Measurements from ENCODE around the gene PI4KA.

PI4KA gene

DNA sequence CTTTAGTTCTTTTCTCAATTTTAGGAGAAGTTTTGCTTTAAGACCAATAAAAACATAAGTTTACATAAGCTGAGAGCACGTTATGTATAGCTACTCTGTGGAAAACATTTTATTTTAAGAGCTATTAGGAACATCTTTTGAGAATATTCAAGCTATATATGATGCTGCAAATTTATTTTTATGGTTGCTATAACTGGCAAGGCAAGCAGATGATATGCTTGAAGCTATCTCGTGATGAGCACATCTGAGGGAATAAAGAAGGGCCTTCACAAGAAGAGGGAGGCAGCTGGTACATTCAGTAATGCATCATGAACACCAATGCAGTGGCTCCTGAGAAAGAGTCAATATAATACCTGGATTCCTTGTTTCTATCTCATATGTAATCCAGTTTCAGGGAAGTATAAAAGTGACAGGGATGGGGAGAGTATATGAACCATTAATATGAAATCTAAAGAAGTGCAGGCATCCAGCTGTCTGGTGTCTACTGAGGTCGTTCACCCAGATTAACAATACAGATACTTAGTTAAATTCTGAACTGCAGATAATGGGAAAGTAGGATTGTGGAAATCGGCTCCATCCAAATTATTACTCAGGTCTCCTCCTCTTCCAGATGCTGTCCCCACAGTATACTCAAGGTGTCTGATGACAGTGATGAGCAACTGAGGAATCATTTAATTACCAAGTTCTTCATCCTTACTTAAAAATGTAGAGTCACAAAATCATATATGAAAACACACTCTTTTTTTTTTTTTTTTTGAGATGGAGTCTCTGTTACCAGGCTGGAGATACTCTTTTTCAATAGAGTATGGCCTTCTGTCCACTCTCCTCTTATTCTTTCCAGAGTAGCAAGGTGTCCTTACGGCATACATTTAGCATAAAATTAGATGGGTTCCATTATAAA, 185.1 kb downstream of the PI4KA start:
- TF ChIP-seq ZBTB7A (IDR thresholded peaks at IDR 0.05; ENCODE audit: low read depth) (no peak), CREB1 (IDR thresholded peaks at IDR 0.05; ENCODE audit: low read depth) (no peak), TAF1 (IDR thresholded peaks at IDR 0.05; ENCODE audit: low read depth) (no peak), RAD21 (IDR thresholded peaks at IDR 0.05; ENCODE audit: low read depth) (no peak), FOXM1 (IDR thresholded peaks at IDR 0.05; ENCODE audit: borderline replicate concordance, low read depth) (no peak), NFIC (IDR thresholded peaks at IDR 0.05) (no peak), EGR1 (IDR thresholded peaks at IDR 0.05) (no peak), EP300 (IDR thresholded peaks at IDR 0.05; ENCODE audit: borderline replicate concordance) (no peak), TCF12 (IDR thresholded peaks at IDR 0.05; ENCODE audit: low read depth) (no peak)
- TF ChIP-seq, protein P1, sequence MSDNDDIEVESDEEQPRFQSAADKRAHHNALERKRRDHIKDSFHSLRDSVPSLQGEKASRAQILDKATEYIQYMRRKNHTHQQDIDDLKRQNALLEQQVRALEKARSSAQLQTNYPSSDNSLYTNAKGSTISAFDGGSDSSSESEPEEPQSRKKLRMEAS (IDR thresholded peaks at IDR 0.05) = no peak
- TF ChIP-seq, protein P2, sequence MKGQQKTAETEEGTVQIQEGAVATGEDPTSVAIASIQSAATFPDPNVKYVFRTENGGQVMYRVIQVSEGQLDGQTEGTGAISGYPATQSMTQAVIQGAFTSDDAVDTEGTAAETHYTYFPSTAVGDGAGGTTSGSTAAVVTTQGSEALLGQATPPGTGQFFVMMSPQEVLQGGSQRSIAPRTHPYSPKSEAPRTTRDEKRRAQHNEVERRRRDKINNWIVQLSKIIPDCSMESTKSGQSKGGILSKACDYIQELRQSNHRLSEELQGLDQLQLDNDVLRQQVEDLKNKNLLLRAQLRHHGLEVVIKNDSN (IDR thresholded peaks at IDR 0.05) = no peak

DNA sequence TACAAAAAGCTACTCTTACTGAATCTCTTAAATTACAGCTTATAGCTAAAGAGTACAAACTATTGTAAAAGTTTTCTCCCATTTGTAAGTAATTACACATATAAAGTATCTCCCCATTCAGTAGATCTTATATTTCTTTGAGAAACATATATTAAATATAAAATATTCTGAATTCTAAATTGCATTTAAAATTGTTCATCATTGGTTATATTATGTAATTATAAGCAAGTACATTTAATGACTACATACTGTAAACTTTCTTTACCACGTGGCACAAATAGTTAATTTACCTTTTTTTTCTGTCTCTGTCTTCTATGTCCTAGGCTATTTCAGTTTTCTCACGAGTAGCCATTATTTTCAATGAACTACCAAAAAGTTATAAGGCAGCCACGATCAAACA, 185.9 kb downstream of the PI4KA start:
- TF ChIP-seq EP300 (IDR thresholded peaks at IDR 0.05; ENCODE audit: borderline replicate concordance) (no peak), TCF12 (IDR thresholded peaks at IDR 0.05; ENCODE audit: low read depth) (no peak), NFIC (IDR thresholded peaks at IDR 0.05) (no peak), TAF1 (IDR thresholded peaks at IDR 0.05; ENCODE audit: low read depth) (no peak), ZBTB7A (IDR thresholded peaks at IDR 0.05; ENCODE audit: low read depth) (no peak), TEAD4 (IDR thresholded peaks at IDR 0.05) (no peak)

DNA sequence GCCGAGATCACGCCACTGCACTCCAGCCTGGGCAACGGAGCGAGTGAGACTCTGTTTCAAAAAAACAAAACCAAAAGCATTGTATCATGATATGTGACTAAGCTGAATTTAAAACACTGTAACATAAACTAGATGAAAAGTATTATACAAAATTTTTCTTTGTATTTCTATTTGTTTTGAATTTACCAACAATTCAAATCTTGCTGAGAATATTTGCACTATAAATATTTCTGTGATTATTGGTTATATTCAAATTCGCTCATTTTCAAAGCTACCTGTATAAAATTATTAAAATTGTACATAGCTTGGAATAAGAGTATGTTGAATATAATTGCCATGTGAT, 186.6 kb downstream of the PI4KA start:
- TF ChIP-seq NFIC (IDR thresholded peaks at IDR 0.05) = no peak
- TF ChIP-seq YY1 (IDR thresholded peaks at IDR 0.05; ENCODE audit: low read depth) = no peak
- no peak for TF ChIP-seq RAD21 (IDR thresholded peaks at IDR 0.05; ENCODE audit: low read depth)
- TF ChIP-seq CREB1 (IDR thresholded peaks at IDR 0.05; ENCODE audit: low read depth) = no peak
- TF ChIP-seq TAF1 (IDR thresholded peaks at IDR 0.05; ENCODE audit: low read depth) = no peak
- TF ChIP-seq EP300 (IDR thresholded peaks at IDR 0.05; ENCODE audit: borderline replicate concordance) = no peak
- TF ChIP-seq, protein P1 (IDR thresholded peaks at IDR 0.05) = no peak
- no peak for TF ChIP-seq CEBPB (IDR thresholded peaks at IDR 0.05)
- TF ChIP-seq EGR1 (IDR thresholded peaks at IDR 0.05) = no peak
- TF ChIP-seq TCF12 (IDR thresholded peaks at IDR 0.05; ENCODE audit: low read depth) = no peak
- TF ChIP-seq, protein P2 (IDR thresholded peaks at IDR 0.05) = no peak
- TF ChIP-seq TEAD4 (IDR thresholded peaks at IDR 0.05) = no peak
- no peak for TF ChIP-seq FOXM1 (IDR thresholded peaks at IDR 0.05; ENCODE audit: borderline replicate concordance, low read depth)
- TF ChIP-seq, protein P3, sequence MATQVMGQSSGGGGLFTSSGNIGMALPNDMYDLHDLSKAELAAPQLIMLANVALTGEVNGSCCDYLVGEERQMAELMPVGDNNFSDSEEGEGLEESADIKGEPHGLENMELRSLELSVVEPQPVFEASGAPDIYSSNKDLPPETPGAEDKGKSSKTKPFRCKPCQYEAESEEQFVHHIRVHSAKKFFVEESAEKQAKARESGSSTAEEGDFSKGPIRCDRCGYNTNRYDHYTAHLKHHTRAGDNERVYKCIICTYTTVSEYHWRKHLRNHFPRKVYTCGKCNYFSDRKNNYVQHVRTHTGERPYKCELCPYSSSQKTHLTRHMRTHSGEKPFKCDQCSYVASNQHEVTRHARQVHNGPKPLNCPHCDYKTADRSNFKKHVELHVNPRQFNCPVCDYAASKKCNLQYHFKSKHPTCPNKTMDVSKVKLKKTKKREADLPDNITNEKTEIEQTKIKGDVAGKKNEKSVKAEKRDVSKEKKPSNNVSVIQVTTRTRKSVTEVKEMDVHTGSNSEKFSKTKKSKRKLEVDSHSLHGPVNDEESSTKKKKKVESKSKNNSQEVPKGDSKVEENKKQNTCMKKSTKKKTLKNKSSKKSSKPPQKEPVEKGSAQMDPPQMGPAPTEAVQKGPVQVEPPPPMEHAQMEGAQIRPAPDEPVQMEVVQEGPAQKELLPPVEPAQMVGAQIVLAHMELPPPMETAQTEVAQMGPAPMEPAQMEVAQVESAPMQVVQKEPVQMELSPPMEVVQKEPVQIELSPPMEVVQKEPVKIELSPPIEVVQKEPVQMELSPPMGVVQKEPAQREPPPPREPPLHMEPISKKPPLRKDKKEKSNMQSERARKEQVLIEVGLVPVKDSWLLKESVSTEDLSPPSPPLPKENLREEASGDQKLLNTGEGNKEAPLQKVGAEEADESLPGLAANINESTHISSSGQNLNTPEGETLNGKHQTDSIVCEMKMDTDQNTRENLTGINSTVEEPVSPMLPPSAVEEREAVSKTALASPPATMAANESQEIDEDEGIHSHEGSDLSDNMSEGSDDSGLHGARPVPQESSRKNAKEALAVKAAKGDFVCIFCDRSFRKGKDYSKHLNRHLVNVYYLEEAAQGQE (IDR thresholded peaks at IDR 0.05; ENCODE audit: low read depth) = no peak
- TF ChIP-seq ZBTB7A (IDR thresholded peaks at IDR 0.05; ENCODE audit: low read depth) = no peak

DNA sequence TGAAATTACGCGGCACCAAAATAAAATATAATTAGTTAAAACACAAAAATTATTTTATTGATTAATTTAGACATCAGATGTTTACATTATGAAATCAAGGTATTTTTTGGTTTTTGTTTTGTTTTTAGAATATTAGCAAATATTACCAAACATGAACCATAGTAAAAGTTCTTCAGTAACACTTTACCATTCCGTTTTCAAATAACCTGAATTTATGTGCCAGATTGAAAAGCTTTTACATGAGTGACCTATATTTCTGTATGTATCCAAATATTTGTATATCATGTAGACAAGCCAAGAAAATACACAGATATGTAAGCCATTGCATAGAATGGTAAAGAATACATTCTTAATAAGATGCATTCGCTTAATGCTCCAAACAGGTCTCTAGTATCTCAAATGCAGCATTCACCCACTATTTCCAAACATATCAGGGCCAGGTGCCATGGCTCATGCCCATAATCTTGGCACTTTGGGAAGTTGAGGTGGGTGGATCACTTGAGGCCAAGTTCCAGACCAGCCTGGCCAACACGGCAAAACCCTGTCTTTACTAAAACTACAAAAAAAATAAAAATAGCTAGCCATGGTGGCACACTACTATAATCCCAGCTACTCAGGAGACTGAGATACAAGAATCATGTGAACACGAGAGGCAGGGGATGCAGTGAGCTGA, 187.1 kb downstream of the PI4KA start:
- TF ChIP-seq, protein P3 (IDR thresholded peaks at IDR 0.05; ENCODE audit: low read depth) = no peak
- TF ChIP-seq, protein P2 (IDR thresholded peaks at IDR 0.05) = no peak
- TF ChIP-seq TAF1 (IDR thresholded peaks at IDR 0.05; ENCODE audit: low read depth) = no peak
- TF ChIP-seq, protein P1 (IDR thresholded peaks at IDR 0.05) = no peak
- no peak for TF ChIP-seq TCF12 (IDR thresholded peaks at IDR 0.05; ENCODE audit: low read depth)
- no peak for TF ChIP-seq EGR1 (IDR thresholded peaks at IDR 0.05)
- TF ChIP-seq EP300 (IDR thresholded peaks at IDR 0.05; ENCODE audit: borderline replicate concordance) = no peak
- no peak for TF ChIP-seq ZBTB7A (IDR thresholded peaks at IDR 0.05; ENCODE audit: low read depth)
- no peak for TF ChIP-seq NFIC (IDR thresholded peaks at IDR 0.05)
- TF ChIP-seq RAD21 (IDR thresholded peaks at IDR 0.05; ENCODE audit: low read depth) = no peak
- TF ChIP-seq CEBPB (IDR thresholded peaks at IDR 0.05) = no peak
- TF ChIP-seq TEAD4 (IDR thresholded peaks at IDR 0.05) = no peak
- no peak for TF ChIP-seq CREB1 (IDR thresholded peaks at IDR 0.05; ENCODE audit: low read depth)
- TF ChIP-seq YY1 (IDR thresholded peaks at IDR 0.05; ENCODE audit: low read depth) = no peak
- no peak for TF ChIP-seq FOXM1 (IDR thresholded peaks at IDR 0.05; ENCODE audit: borderline replicate concordance, low read depth)
